Ovary (tissue), 3 donors: ENCODE results near the gene RNF223.

Experiments used
- CTCF ChIP-seq, 3 donors: fragments of 450-650 bp in 2 of 3; fragments of 200-600 bp in 1 of 3; IDR thresholded peaks; one replicate each; pipeline versions ENCODE4 v1.5.1 to v1.8.0; 2016 to 2022; ENCODE audit warnings: antibody characterized with exemption in 3 of 3, mild to moderate bottlenecking in 1 of 3
- POLR2A ChIP-seq: fragments of 450-650 bp; IDR thresholded peaks from one replicate; pipeline ENCODE4 v1.6.1; 2017; ENCODE audit warnings: antibody characterized with exemption, mild to moderate bottlenecking, moderate library complexity
- donor health status: DM: no; HTN: no; CAD: no.

DNA sequence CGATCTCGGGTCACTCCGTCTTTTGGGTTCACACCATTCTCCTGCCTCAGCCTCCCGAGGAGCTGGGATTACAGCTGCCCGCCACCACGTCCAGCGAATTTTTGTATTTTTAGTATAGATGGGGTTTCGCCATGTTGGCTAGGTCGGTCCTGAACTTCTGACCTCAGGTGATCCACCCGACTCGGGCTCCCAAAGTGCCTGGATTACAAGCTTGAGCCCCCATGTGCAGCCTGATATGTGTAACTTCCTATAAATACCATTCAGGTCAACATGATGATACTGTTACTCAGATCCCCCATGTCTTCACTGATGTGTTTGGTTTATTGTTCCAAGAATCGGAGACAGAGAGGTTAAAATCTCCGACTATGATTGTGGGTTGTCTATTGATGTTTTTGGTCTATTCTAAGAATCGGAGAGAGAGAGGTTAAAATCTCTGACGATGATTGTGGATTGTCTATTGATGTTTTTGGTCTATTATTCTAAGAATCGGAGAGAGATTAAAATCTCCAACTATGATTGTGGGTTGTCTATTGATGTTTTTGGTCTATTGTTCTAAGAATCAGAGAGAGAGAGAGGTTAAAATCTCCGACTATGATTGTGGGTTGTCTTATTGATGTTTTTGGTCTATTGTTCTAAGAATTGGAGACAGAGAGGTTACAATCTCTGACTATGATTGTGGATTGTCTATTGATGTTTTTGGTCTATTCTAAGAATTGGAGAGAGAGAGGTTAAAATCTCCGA lies 24.7 kb upstream of the RNF223 start:
- TF ChIP-seq CTCF (IDR thresholded peaks at IDR 0.05) (no peak), POLR2A (no peak)
